Stimulated activated CD4-positive, alpha-beta T cell treated with anti-CD3 and anti-CD28 coated beads, TNF-alpha, amount 100 ng/mL, for 4 hours (primary cell): ENCODE data around the gene SHMT1.

Experiments used
- DNase-seq, 3 experiments: peaks; one replicate each; pipeline ENCODE4 v3.0.0-alpha.2; 2020; ENCODE audit warnings: low read depth in 3 of 3

The SHMT1 gene

GRCh38 chr17:18285296-18285695 is 78.1 kb downstream of the SHMT1 start:
- no peak for DNase-seq

GRCh38 chr17:18281788-18282187 is 81.6 kb downstream of the SHMT1 start:
- DNase-seq = no peak

- no peak for DNase-seq
Observed at GRCh38 chr17:18280766-18281371, 82.5 kb downstream of the SHMT1 start.

- no peak for DNase-seq
Observed at GRCh38 chr17:18280249-18280648, 83.1 kb downstream of the SHMT1 start.

DNA sequence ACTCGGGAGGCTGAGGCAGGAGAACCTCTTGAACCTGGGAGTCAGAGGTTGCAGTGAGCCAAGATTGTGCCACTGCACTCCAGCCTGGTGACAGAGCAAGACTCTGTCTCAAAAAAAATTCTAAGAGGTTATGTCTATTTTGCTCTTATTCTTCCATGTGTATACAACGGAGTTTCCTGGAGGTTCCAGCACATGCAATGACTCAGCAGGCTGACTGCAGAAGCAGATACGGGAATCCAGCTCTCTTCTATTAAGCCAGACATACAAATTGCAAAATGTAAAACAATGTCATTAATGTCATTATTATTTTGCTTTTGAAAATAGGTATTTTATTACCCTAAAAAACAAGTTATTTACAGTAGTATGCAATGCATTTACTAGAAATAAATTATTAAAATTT is 84.5 kb downstream of the SHMT1 start:
- no peak for DNase-seq
